Natural killer cell (primary cell): Measurements from ENCODE around the gene GATAD2A. TPM values are rescaled to one million over a fixed set of nuclear protein-coding genes. Genes with fewer than 3 reads are reported as not detected.
A peak's percentile ranks its signal among the peaks of the same experiment; 100 is the strongest.

ENCODE experiments used
- ATAC-seq, 3 donors: fragments of 150-1000 bp in 2 of 3; fragments of 200-7000 bp in 1 of 3; cut with Tn5 transposase; 1 replicate in 1 of 3; 2 replicates in 2 of 3; pipeline ENCODE4 v1.10.0; 2021; ENCODE audit warnings: mild to moderate bottlenecking in 2 of 3, moderate library complexity in 2 of 3
- DNase-seq, 2 donors: peaks; one replicate each; pipeline versions ENCODE4 v3.0.0 to v3.0.0-alpha.2; 2013 to 2021; ENCODE audit warnings: mixed read lengths in 1 of 2
- H3K27ac ChIP-seq: one replicate; pipeline ENCODE4 v1.5.1; 2013; ENCODE audit warnings: mild to moderate bottlenecking, low read length
- H3K27me3 ChIP-seq: one replicate; pipeline ENCODE4 v1.6.1; 2013; ENCODE audit warnings: low read length; ENCODE audit not compliant: control insufficient read depth, insufficient read depth
- H3K36me3 ChIP-seq: one replicate; pipeline ENCODE4 v1.6.1; 2013; ENCODE audit warnings: low read length; ENCODE audit not compliant: control insufficient read depth, insufficient read depth
- H3K4me1 ChIP-seq: one replicate; pipeline ENCODE4 v1.6.1; 2013; ENCODE audit warnings: low read length; ENCODE audit not compliant: control insufficient read depth, insufficient read depth
- H3K4me3 ChIP-seq: one replicate; pipeline ENCODE4 v1.5.1; 2013; ENCODE audit warnings: low read length
- H3K9me3 ChIP-seq: one replicate; pipeline ENCODE4 v1.6.1; 2013; ENCODE audit warnings: low read length; ENCODE audit not compliant: control insufficient read depth, insufficient read depth
- H3K27ac Mint-ChIP-seq, 2 donors: one replicate each; pipeline ENCODE4 v1.8.0; 2022; ENCODE audit warnings: mild to moderate bottlenecking in 2 of 2, mixed read lengths in 2 of 2, moderate library complexity in 1 of 2
- H3K27me3 Mint-ChIP-seq, 2 donors: one replicate each; pipeline ENCODE4 v1.8.0; 2022; ENCODE audit warnings: low read depth in 2 of 2, mixed read lengths in 2 of 2
- H3K36me3 Mint-ChIP-seq: one replicate; pipeline ENCODE4 v1.8.0; 2022; ENCODE audit warnings: mixed read lengths
- H3K4me1 Mint-ChIP-seq, 2 donors: one replicate each; pipeline ENCODE4 v1.8.0; 2022; ENCODE audit warnings: mixed read lengths in 2 of 2
- H3K4me3 Mint-ChIP-seq: one replicate; pipeline ENCODE4 v1.8.0; 2022; ENCODE audit warnings: mild to moderate bottlenecking, moderate library complexity, mixed read lengths
- H3K9me3 Mint-ChIP-seq, 2 donors: one replicate each; pipeline ENCODE4 v1.8.0; 2022; ENCODE audit warnings: mixed read lengths in 2 of 2
- CTCF ChIP-seq: fragments of 200-600 bp; IDR thresholded peaks from one replicate; pipeline ENCODE4 v1.8.0; 2022; ENCODE audit warnings: antibody characterized with exemption
- WGBS: methylation state at CpG from one replicate; pipeline ENCODE4 v1.1.7; 2013; ENCODE audit warnings: missing lambda C conversion rate; ENCODE audit not compliant: insufficient coverage; 5-methylcytosine and 5-hydroxymethylcytosine counted together
- intact Hi-C: fragments of 100-400 bp; cut with micrococcal nuclease; formaldehyde crosslinking; loops from one replicate; pipeline ENCODE4 v1.14.2; 2022
- total RNA-seq, 4 donors: library from RNA; stranded (reverse); fragments of 120-200 nt in 1 of 4; gene quantifications; one replicate each; pipeline versions ENCODE4 v1.2.3 to v1.2.4, GENCODE V29; 2013 to 2022

Gene GATAD2A
- total RNA-seq, 3 donors from 2014 or later (not counting 1 experiment from before 2014, with no cell fraction given), result 209 to 232 (median 230) TPM

DNA sequence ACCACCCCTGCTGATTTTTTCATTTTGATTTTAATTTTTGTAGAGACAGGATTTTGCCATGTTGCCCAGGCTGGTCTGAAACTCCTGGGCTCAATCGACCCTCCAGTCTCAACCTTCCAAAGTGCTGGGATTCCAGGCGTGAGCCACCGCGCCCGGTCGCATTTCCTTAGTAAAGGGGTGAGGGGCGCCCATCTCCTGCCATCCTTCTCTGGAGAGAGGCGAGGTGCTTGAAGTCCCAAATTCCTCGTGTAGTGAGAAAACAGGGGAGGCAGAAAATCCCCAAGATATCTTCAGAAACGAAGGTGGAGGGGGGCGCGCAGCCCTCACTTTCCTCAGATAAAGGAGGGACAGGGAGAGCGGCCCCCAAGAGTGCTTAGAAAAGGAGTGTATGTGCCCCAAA lies 21.0 kb upstream of the GATAD2A start:
- Histone ChIP-seq H3K27ac (peak overlapping the region; percentile 90), H3K4me1 (peaks cover 42% of the 10 kb centered on the region), H3K9me3 (no peaks in the 10 kb centered on the region), H3K4me3 (peak overlapping the region; percentile 58), H3K36me3 (no peaks in the 10 kb centered on the region), H3K27me3 (no peaks in the 10 kb centered on the region)
- ATAC-seq (no peak), DNase-seq (no peak)
- Mint-ChIP-seq H3K27ac (peak overlapping the region; percentile 98 to 100), H3K36me3 (no peaks in the 10 kb centered on the region), H3K9me3 (no peaks in the 10 kb centered on the region), H3K4me3 (peak overlapping the region; percentile 89), H3K27me3 (no peaks in the 10 kb centered on the region), H3K4me1 (peaks cover 34 to 39% of the 10 kb centered on the region in 2 donors)
- no peak for TF ChIP-seq CTCF
- 88% methylated on average over 13 of the region's 13 CpGs for WGBS
- intact Hi-C loops, result no loop called here

- peak; percentile 83 to 94 (median 85) for ATAC-seq
- Histone ChIP-seq H3K4me3 (peak overlapping the region; percentile 58), H3K27ac (peak overlapping the region; percentile 90), H3K9me3 (no peaks in the 10 kb centered on the region), H3K27me3 (no peaks in the 10 kb centered on the region), H3K4me1 (peaks cover 46% of the 10 kb centered on the region), H3K36me3 (no peaks in the 10 kb centered on the region)
- H3K4me1 Mint-ChIP-seq, result peaks cover 42 to 48% of the 10 kb centered on the region in 2 donors
- intact Hi-C loops, result loop anchor here (1.0 to 5.0 kb wide), 3 partner anchors 20 to 104 kb away; partner anchors contain the start of gene GATAD2A
- no peaks in the 10 kb centered on the region for H3K36me3 Mint-ChIP-seq
- peak; percentile 99 for DNase-seq
- H3K27ac Mint-ChIP-seq, result peak overlapping the region; percentile 98 to 100
- no peaks in the 10 kb centered on the region for H3K9me3 Mint-ChIP-seq
- no peaks in the 10 kb centered on the region for H3K27me3 Mint-ChIP-seq
- under 1% methylated on average over 75 of the region's 75 CpGs for WGBS
- peak overlapping the region; percentile 89 for H3K4me3 Mint-ChIP-seq
- no peak for TF ChIP-seq CTCF
Observed at GRCh38 chr19:19385131-19385895, 20.2 kb upstream of the GATAD2A start.

DNA sequence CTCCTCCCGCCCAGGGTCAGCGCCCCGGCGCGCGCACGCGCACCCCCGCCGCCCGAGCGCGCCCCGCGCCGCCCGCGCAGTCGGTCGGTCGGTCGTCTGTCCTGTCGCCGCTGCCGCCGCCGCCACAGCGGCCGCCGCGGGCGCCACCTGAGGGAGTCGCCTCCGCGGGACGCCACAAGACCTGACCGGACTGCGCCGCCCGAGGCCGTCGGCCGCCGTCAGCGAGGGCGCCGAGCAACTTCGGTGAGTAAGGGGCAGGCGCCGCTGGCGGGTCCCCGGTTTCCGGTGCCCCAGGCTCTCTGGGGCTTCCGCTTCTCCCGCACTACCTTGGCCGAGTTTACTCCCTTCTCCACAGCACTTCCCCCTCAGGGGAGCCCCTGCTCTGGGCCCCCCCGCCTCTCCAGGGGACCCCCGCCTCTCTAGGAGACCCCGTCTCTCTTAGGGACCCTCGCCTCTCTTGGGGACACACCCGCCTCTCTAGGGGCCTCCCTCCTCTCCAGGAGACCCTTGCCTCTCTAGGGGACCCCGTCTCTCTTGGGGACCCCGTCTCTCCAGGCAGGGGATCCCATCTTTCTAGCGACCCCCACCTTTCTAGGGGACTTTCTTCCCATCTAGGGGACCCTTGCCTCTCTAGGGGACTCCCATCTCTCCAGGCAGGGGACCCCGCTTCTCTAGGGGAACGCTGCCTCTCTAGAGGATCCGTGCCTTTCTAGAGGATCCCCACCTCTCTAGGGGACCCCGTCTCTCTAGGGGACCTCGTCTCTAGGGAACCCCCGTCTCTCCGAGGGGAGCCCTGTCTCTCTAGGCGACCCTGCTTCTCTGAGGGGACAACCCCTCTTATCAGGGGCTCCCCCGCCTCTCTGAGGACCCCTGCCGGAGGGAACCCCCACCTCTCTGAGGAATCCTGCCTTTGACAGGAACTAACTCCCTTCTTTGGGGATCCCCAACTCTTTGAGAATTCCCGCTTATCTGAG lies 19.3 kb upstream of the GATAD2A start:
- Histone ChIP-seq H3K36me3 (no peaks in the 10 kb centered on the region), H3K9me3 (no peaks in the 10 kb centered on the region), H3K4me1 (peaks cover 46% of the 10 kb centered on the region), H3K4me3 (peak overlapping the region; percentile 89), H3K27me3 (no peaks in the 10 kb centered on the region), H3K27ac (peak overlapping the region; percentile 90)
- Mint-ChIP-seq H3K4me1 (peaks cover 51 to 55% of the 10 kb centered on the region in 2 donors), H3K27me3 (no peaks in the 10 kb centered on the region), H3K36me3 (no peaks in the 10 kb centered on the region), H3K27ac (peak overlapping the region; percentile 98 to 100), H3K9me3 (no peaks in the 10 kb centered on the region), H3K4me3 (peak overlapping the region; percentile 99)
- peak; percentile 39 to 57 for DNase-seq
- WGBS, result under 1% methylated on average over 75 of the region's 75 CpGs
- ATAC-seq, result peak; percentile 6 to 18 (median 17)
- no peak for TF ChIP-seq CTCF
- intact Hi-C loops, result loop anchor here (1.0 to 5.0 kb wide), 4 partner anchors 8 to 103 kb away; partner anchors contain the start of gene GATAD2A
